Endothelial cell of umbilical vein (primary cell): ENCODE measurements around the gene SMARCAD1. TPM values are rescaled to one million over a fixed set of nuclear protein-coding genes. Genes with fewer than 3 reads are reported as not detected.

ENCODE experiments used
- BruUV-seq: library from RNA; stranded (reverse); fragments of 400-500 nt; replicated peaks from 2 replicates; lab custom pipeline; 2021; lab: Mats Ljungman, UMichigan
- CTCF ChIA-PET: fragments of 300-600, 350-600 bp; sonication (Branson Sonifier 250); formaldehyde crosslinking; loops from one replicate; lab custom pipeline; 2021; ENCODE audit warnings: antibody characterized with exemption, inconsistent platforms; lab: Charles Lee
- POLR2A ChIA-PET: fragments of 300-600, 350-600 bp; sonication (Branson Sonifier 250); formaldehyde crosslinking; loops from one replicate; lab custom pipeline; 2021; ENCODE audit warnings: antibody characterized with exemption, inconsistent platforms; lab: Charles Lee
- DNase-seq: peaks from one replicate; pipeline ENCODE4 v3.0.0-alpha.2; 2011; ENCODE audit warnings: low read depth, low spot score
- FAIRE-seq: peaks from 2 replicates; lab custom pipeline; 2011; peaks lifted over from hg19 to GRCh38; lab: Jason Lieb, UNC
- H2AFZ ChIP-seq: 2 replicates; pipeline ENCODE4 v1.6.0; 2012; ENCODE audit warnings: low read depth, low read length, control low read depth, inconsistent platforms
- H3K27ac ChIP-seq: 2 replicates; pipeline ENCODE4 v1.5.1; 2011; ENCODE audit warnings: low read depth, mild to moderate bottlenecking, control low read depth, low read length, moderate library complexity; ENCODE audit not compliant: insufficient read depth
- H3K27me3 ChIP-seq, 2 experiments: 2 replicates each; pipeline versions ENCODE4 v1.6.0 to v1.6.1; 2011; ENCODE audit warnings: low read length in 2 of 2, mixed read lengths in 1 of 2; ENCODE audit not compliant: control insufficient read depth in 2 of 2, insufficient read depth in 2 of 2
- H3K36me3 ChIP-seq, 2 experiments: 2 replicates in 1 of 2; 3 replicates in 1 of 2; pipeline ENCODE4 v1.5.1; 2011; ENCODE audit warnings: low read length in 2 of 2, mild to moderate bottlenecking in 1 of 2, moderate library complexity in 1 of 2; ENCODE audit not compliant: control insufficient read depth in 2 of 2, insufficient read depth in 2 of 2; ENCODE audit errors: extremely low read depth in 1 of 2
- H3K4me1 ChIP-seq: 3 replicates; pipeline ENCODE4 v1.5.1; 2011; ENCODE audit warnings: mild to moderate bottlenecking, low read length; ENCODE audit not compliant: control insufficient read depth, insufficient read depth; ENCODE audit errors: extremely low read depth
- H3K4me2 ChIP-seq: 2 replicates; pipeline ENCODE4 v1.6.1; 2011; ENCODE audit warnings: low read length, control low read depth, mixed read lengths; ENCODE audit not compliant: insufficient read depth
- H3K4me3 ChIP-seq, 3 experiments: fragments of 200-600 bp in 1 of 3; sonication (generic), shearing (Covaris generic) in 1 of 3; replicated peaks in 1 of 3; 2 replicates each; pipeline ENCODE4 v1.5.1; 2011 to 2016; ENCODE audit warnings: control low read depth in 3 of 3, low read length in 3 of 3, mild to moderate bottlenecking in 2 of 3, inconsistent platforms in 1 of 3, low read depth in 1 of 3, moderate library complexity in 1 of 3; ENCODE audit not compliant: insufficient read depth in 1 of 3
- H3K79me2 ChIP-seq: 2 replicates; pipeline ENCODE4 v1.6.0; 2012; ENCODE audit warnings: low read length, inconsistent platforms; ENCODE audit not compliant: control insufficient read depth, insufficient read depth
- H3K9ac ChIP-seq: replicated peaks from 2 replicates; pipeline ENCODE3; 2011; ENCODE audit warnings: low read length, control low read depth; ENCODE audit not compliant: insufficient read depth; ENCODE audit errors: extremely low read depth
- H3K9me1 ChIP-seq: replicated peaks from 3 replicates; pipeline ENCODE4 v1.6.0; 2011; ENCODE audit warnings: mild to moderate bottlenecking, low read length; ENCODE audit not compliant: control insufficient read depth, insufficient read depth; ENCODE audit errors: extremely low read depth
- H3K9me3 ChIP-seq: replicated peaks from 2 replicates; pipeline ENCODE4 v1.5.1; 2012; ENCODE audit warnings: low read length, inconsistent platforms; ENCODE audit not compliant: control insufficient read depth, insufficient read depth
- H4K20me1 ChIP-seq: replicated peaks from 2 replicates; pipeline ENCODE3; 2011; ENCODE audit warnings: mild to moderate bottlenecking, low read length; ENCODE audit not compliant: control insufficient read depth, insufficient read depth; ENCODE audit errors: extremely low read depth
- CTCF ChIP-seq, 2 donors: IDR thresholded peaks; 1 replicate in 1 of 2; 2 replicates in 1 of 2; pipeline ENCODE4 v1.5.1; 2011; ENCODE audit warnings: low read length in 2 of 2, mild to moderate bottlenecking in 2 of 2, moderate library complexity in 2 of 2, control low read depth in 1 of 2, inconsistent platforms in 1 of 2, low read depth in 1 of 2; ENCODE audit not compliant: insufficient read depth in 1 of 2; ENCODE audit errors: extremely low read depth in 1 of 2
- EZH2 ChIP-seq: IDR thresholded peaks from 2 replicates; pipeline ENCODE4 v1.6.1; 2012; ENCODE audit warnings: borderline replicate concordance, low read depth, mild to moderate bottlenecking, moderate library complexity, low read length, inconsistent platforms; ENCODE audit not compliant: severe bottlenecking
- FOS ChIP-seq: IDR thresholded peaks from 2 replicates; pipeline ENCODE4 v1.6.1; 2011; ENCODE audit warnings: mild to moderate bottlenecking, low read length, moderate library complexity, borderline replicate concordance; ENCODE audit not compliant: insufficient read depth
- GATA2 ChIP-seq: IDR thresholded peaks from 2 replicates; pipeline ENCODE4 v1.7.0; 2011; ENCODE audit warnings: low read depth, mild to moderate bottlenecking, moderate library complexity, mixed read lengths, low read length; ENCODE audit not compliant: insufficient read length, insufficient read depth
- JUN ChIP-seq: IDR thresholded peaks from 2 replicates; pipeline ENCODE4 v1.6.1; 2011; ENCODE audit warnings: borderline replicate concordance, low read depth; ENCODE audit not compliant: insufficient read length, insufficient read depth
- MAX ChIP-seq: IDR thresholded peaks from 2 replicates; pipeline ENCODE4 v1.6.1; 2011; ENCODE audit not compliant: insufficient read depth, insufficient read length
- MYC ChIP-seq: IDR thresholded peaks from one replicate; pipeline ENCODE4 v1.6.1; 2011; ENCODE audit warnings: mild to moderate bottlenecking, low read depth, low read length
- POLR2A ChIP-seq: IDR thresholded peaks from 2 replicates; pipeline ENCODE4 v1.6.1; 2012; ENCODE audit warnings: low read depth, mild to moderate bottlenecking, control low read depth, low read length
- POLR2AphosphoS5 ChIP-seq: IDR thresholded peaks from 2 replicates; pipeline ENCODE4 v1.6.1; 2012; ENCODE audit warnings: low read depth, mild to moderate bottlenecking, control low read depth, low read length, moderate library complexity; ENCODE audit not compliant: insufficient read depth
- dilution Hi-C: fragments of 300-500 bp; cut with MboI; formaldehyde crosslinking; loops from one replicate; pipeline ENCODE4 v1.15.0; 2019; ENCODE audit warnings: low sequenced_read_pairs; ENCODE audit not compliant: extremely low pct_ligation_motif_present
- intact Hi-C: fragments of 100-400 bp; cut with micrococcal nuclease; formaldehyde crosslinking; loops from one replicate; pipeline ENCODE4 v1.10.0; 2022
- polyA plus RNA-seq, 4 experiments: library from polyadenylated mRNA; depleted of rRNA in 3 of 4; stranded (reverse) in 3 of 4; unstranded in 1 of 4; fragments of >200 nt; gene quantifications; 2 replicates each; pipeline versions ENCODE4 v1.2.1 to v1.2.3, GENCODE V29; 2011 to 2012; ENCODE audit warnings: missing spikeins in 1 of 4
- total RNA-seq: library from RNA; stranded (reverse); gene quantifications from 2 replicates; pipeline ENCODE4 v1.2.3, GENCODE V29; 2021

SMARCAD1 gene
- total and polyA plus RNA-seq, 2 donors (not counting 3 experiments of a cell fraction or from before 2014, with no cell fraction given), result 15.5 to 34.8 TPM

GRCh38 chr4:94219402-94219801 is 11.7 kb downstream of the SMARCAD1 start:
- FAIRE-seq, result no peak
- intact Hi-C loops, result no loop called here
- TF ChIP-seq POLR2A (no peak), EZH2 (no peak), MAX (no peak), FOS (no peak), JUN (no peak), CTCF (IDR thresholded peaks at IDR 0.05; ENCODE audit: extremely low read depth in 1 of 2, insufficient read depth in 1 of 2, low read depth in 1 of 2, low read length in 2 of 2) (no peak)
- dilution Hi-C loops, result no loop called here
- H2AFZ ChIP-seq, result no peak overlapping the region
- peaks cover 6 to 8% of the 10 kb centered on the region in 2 experiments for H3K36me3 ChIP-seq
- no peaks in the 10 kb centered on the region for H3K9me1 ChIP-seq
- ChIA-PET POLR2A (no interaction called here), CTCF (no interaction called here)
- DNase-seq, result no peak
- no peaks in the 10 kb centered on the region for H3K9me3 ChIP-seq
- H3K27ac ChIP-seq, result no peak overlapping the region
- no peaks in the 10 kb centered on the region for H3K27me3 ChIP-seq
- H4K20me1 ChIP-seq, result no peaks in the 10 kb centered on the region
- no TSS peak for BruUV-seq
- H3K4me3 ChIP-seq, result no peak overlapping the region
- H3K9ac ChIP-seq, result no peak overlapping the region
- H3K4me2 ChIP-seq, result no peak overlapping the region
- no peaks in the 10 kb centered on the region for H3K4me1 ChIP-seq
- peaks cover 56% of the 10 kb centered on the region for H3K79me2 ChIP-seq

GRCh38 chr4:94221916-94222315 is 14.3 kb downstream of the SMARCAD1 start:
- dilution Hi-C loops, result no loop called here
- intact Hi-C loops, result no loop called here
- Histone ChIP-seq H3K4me1 (no peaks in the 10 kb centered on the region), H3K79me2 (peaks cover 46% of the 10 kb centered on the region), H3K4me2 (no peak overlapping the region), H2AFZ (no peak overlapping the region), H3K9me1 (no peaks in the 10 kb centered on the region), H3K9ac (no peak overlapping the region), H3K9me3 (no peaks in the 10 kb centered on the region), H3K36me3 (peaks cover 4 to 6% of the 10 kb centered on the region in 2 experiments), H3K27ac (no peak overlapping the region), H4K20me1 (no peaks in the 10 kb centered on the region), H3K4me3 (no peak overlapping the region), H3K27me3 (no peaks in the 10 kb centered on the region)
- no TSS peak for BruUV-seq
- ChIA-PET CTCF (no interaction called here), POLR2A (no interaction called here)
- TF ChIP-seq CTCF (IDR thresholded peaks at IDR 0.05; ENCODE audit: extremely low read depth in 1 of 2, insufficient read depth in 1 of 2, low read depth in 1 of 2, low read length in 2 of 2) (no peak), POLR2A (no peak), POLR2AphosphoS5 (no peak), JUN (no peak), EZH2 (no peak), MYC (no peak), FOS (no peak), MAX (no peak), GATA2 (no peak)
- FAIRE-seq (no peak), DNase-seq (no peak)
